ENCODE measurements around the gene FHAD1.

DNA sequence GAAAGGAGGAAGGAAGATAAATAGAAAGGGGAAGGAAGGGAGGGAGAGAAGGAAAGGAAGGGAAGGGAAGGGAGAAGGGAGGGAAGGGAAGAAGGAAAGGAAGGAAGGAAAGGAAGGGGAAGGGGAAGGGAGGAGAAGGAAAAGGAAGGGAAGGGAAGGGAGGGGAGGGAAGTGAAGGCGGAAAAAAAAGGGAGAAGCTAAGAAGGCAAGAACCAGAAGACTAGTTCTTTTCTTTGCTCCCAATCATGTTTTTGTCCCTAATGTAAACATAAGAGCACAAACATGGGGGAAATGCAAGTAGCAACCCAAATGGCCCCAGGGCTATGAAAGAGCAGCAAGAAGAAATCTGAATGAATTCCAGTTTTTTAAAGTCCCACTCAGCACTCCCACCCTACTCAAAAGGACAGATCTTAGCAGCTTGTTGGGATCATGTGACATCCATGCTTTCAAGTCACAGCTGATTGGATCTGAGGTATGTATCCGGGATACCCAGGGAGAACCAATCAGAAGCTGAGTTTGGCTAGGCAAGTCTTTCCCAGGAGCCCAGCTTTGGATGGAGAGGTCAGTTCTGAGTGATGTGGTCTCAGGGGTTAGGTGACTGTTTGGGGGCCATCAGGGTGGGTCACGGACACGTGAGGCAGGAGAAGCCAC lies 24.2 kb upstream of the FHAD1 start:
- TF ChIP-seq, protein P1, sequence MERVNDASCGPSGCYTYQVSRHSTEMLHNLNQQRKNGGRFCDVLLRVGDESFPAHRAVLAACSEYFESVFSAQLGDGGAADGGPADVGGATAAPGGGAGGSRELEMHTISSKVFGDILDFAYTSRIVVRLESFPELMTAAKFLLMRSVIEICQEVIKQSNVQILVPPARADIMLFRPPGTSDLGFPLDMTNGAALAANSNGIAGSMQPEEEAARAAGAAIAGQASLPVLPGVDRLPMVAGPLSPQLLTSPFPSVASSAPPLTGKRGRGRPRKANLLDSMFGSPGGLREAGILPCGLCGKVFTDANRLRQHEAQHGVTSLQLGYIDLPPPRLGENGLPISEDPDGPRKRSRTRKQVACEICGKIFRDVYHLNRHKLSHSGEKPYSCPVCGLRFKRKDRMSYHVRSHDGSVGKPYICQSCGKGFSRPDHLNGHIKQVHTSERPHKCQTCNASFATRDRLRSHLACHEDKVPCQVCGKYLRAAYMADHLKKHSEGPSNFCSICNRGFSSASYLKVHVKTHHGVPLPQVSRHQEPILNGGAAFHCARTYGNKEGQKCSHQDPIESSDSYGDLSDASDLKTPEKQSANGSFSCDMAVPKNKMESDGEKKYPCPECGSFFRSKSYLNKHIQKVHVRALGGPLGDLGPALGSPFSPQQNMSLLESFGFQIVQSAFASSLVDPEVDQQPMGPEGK (CRISPR knock-in tag; IDR thresholded peaks at IDR 0.05; ENCODE audit: borderline replicate concordance): no peak
- TF ChIP-seq, protein P2, sequence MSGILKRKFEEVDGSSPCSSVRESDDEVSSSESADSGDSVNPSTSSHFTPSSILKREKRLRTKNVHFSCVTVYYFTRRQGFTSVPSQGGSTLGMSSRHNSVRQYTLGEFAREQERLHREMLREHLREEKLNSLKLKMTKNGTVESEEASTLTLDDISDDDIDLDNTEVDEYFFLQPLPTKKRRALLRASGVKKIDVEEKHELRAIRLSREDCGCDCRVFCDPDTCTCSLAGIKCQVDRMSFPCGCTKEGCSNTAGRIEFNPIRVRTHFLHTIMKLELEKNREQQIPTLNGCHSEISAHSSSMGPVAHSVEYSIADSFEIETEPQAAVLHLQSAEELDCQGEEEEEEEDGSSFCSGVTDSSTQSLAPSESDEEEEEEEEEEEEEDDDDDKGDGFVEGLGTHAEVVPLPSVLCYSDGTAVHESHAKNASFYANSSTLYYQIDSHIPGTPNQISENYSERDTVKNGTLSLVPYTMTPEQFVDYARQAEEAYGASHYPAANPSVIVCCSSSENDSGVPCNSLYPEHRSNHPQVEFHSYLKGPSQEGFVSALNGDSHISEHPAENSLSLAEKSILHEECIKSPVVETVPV (CRISPR knock-in tag; IDR thresholded peaks at IDR 0.05): no peak
- TF ChIP-seq ZC3H10 (CRISPR knock-in tag; IDR thresholded peaks at IDR 0.05) (no peak), CSDC2 (CRISPR knock-in tag; IDR thresholded peaks at IDR 0.05) (no peak), ARNTL (CRISPR knock-in tag; IDR thresholded peaks at IDR 0.05; ENCODE audit: borderline replicate concordance, low read depth) (no peak), ZNF70 (CRISPR knock-in tag; IDR thresholded peaks at IDR 0.05) (no peak)

All from SK-N-SH treated with all-trans-retinoic acid at 6 μM for 48 hours (cell line).